H9 (cell line): ENCODE results near the gene DAD1. TPM values are rescaled to one million over a fixed set of nuclear protein-coding genes. Genes with fewer than 3 reads are reported as not detected.

Experiments used
- DNase-seq: peaks from one replicate; pipeline ENCODE4 v3.0.0-alpha.2; 2017
- H2AFZ ChIP-seq: one replicate; pipeline ENCODE4 v1.6.1; 2013; ENCODE audit warnings: mild to moderate bottlenecking, low read length, control low read depth, moderate library complexity
- H2AK5ac ChIP-seq: 2 replicates; pipeline ENCODE4 v1.6.1; 2013; ENCODE audit warnings: low read length, control low read depth, mixed read lengths; ENCODE audit not compliant: insufficient read length
- H2BK120ac ChIP-seq: one replicate; pipeline ENCODE4 v1.6.1; 2013; ENCODE audit warnings: low read depth, mild to moderate bottlenecking, low read length, control low read depth, inconsistent platforms; ENCODE audit not compliant: poor library complexity, severe bottlenecking
- H2BK12ac ChIP-seq: 2 replicates; pipeline ENCODE4 v1.6.1; 2013; ENCODE audit warnings: low read length, control low read depth, mixed read lengths, low read depth; ENCODE audit not compliant: insufficient read length
- H2BK15ac ChIP-seq: 2 replicates; pipeline ENCODE4 v1.6.1; 2013; ENCODE audit warnings: low read depth, low read length, control low read depth
- H2BK20ac ChIP-seq: one replicate; pipeline ENCODE4 v1.6.1; 2013; ENCODE audit warnings: low read depth, mild to moderate bottlenecking, low read length, control low read depth, inconsistent platforms; ENCODE audit not compliant: poor library complexity, severe bottlenecking
- H2BK5ac ChIP-seq: 2 replicates; pipeline ENCODE4 v1.6.1; 2013; ENCODE audit warnings: low read length, control low read depth, mixed read lengths; ENCODE audit not compliant: insufficient read length
- H3K14ac ChIP-seq: 2 replicates; pipeline ENCODE4 v1.6.1; 2013; ENCODE audit warnings: low read length, control low read depth; ENCODE audit not compliant: insufficient read depth
- H3K18ac ChIP-seq: 2 replicates; pipeline ENCODE4 v1.6.1; 2013; ENCODE audit warnings: low read depth, mild to moderate bottlenecking, mixed read lengths, low read length, control low read depth; ENCODE audit not compliant: insufficient read length
- H3K23ac ChIP-seq: 2 replicates; pipeline ENCODE4 v1.6.1; 2013; ENCODE audit warnings: low read length, control low read depth, mixed read lengths, low read depth; ENCODE audit not compliant: insufficient read length
- H3K23me2 ChIP-seq: 2 replicates; pipeline ENCODE4 v1.6.1; 2013; ENCODE audit warnings: low read depth, mild to moderate bottlenecking, mixed read lengths, low read length, control low read depth; ENCODE audit not compliant: insufficient read length, poor library complexity, severe bottlenecking
- H3K27ac ChIP-seq: 2 replicates; pipeline ENCODE4 v1.5.1; 2013; ENCODE audit warnings: low read length, control low read depth, mixed read lengths, low read depth; ENCODE audit not compliant: insufficient read length
- H3K27me3 ChIP-seq: 2 replicates; pipeline ENCODE4 v1.6.1; 2013; ENCODE audit warnings: low read length, control low read depth, inconsistent platforms; ENCODE audit not compliant: insufficient read depth
- H3K4ac ChIP-seq: 2 replicates; pipeline ENCODE4 v1.6.1; 2013; ENCODE audit warnings: low read depth, mild to moderate bottlenecking, control low read depth, inconsistent platforms, low read length, moderate library complexity
- H3K4me1 ChIP-seq: 2 replicates; pipeline ENCODE4 v1.6.1; 2013; ENCODE audit warnings: low read length, control low read depth, inconsistent platforms; ENCODE audit not compliant: insufficient read depth
- H3K4me2 ChIP-seq: 2 replicates; pipeline ENCODE4 v1.6.1; 2013; ENCODE audit warnings: low read length, control low read depth, mixed read lengths; ENCODE audit not compliant: insufficient read length, insufficient read depth
- H3K56ac ChIP-seq: 2 replicates; pipeline ENCODE4 v1.6.1; 2013; ENCODE audit warnings: low read depth, mild to moderate bottlenecking, mixed read lengths, low read length, control low read depth; ENCODE audit not compliant: insufficient read length
- H3K79me1 ChIP-seq: 2 replicates; pipeline ENCODE4 v1.6.1; 2013; ENCODE audit warnings: low read depth, mild to moderate bottlenecking, moderate library complexity, low read length, control low read depth, inconsistent platforms; ENCODE audit not compliant: insufficient read depth, poor library complexity, severe bottlenecking
- H3K79me2 ChIP-seq: 2 replicates; pipeline ENCODE4 v1.6.1; 2013; ENCODE audit warnings: low read length, control low read depth, inconsistent platforms; ENCODE audit not compliant: insufficient read depth
- H3K9ac ChIP-seq: 2 replicates; pipeline ENCODE4 v1.6.1; 2013; ENCODE audit warnings: low read length, control low read depth, mixed read lengths; ENCODE audit not compliant: insufficient read length; ENCODE audit errors: extremely low read depth
- H3K9me3 ChIP-seq: one replicate; pipeline ENCODE4 v1.6.1; 2013; ENCODE audit warnings: low read depth, low read length, inconsistent platforms; ENCODE audit not compliant: control insufficient read depth
- H3T11ph ChIP-seq: one replicate; pipeline ENCODE4 v1.6.1; 2013; ENCODE audit warnings: mild to moderate bottlenecking, low read length, control low read depth, inconsistent platforms
- H4K20me1 ChIP-seq: one replicate; pipeline ENCODE4 v1.6.1; 2013; ENCODE audit not compliant: control insufficient read depth, insufficient read length, insufficient read depth
- H4K5ac ChIP-seq: 2 replicates; pipeline ENCODE4 v1.6.1; 2013; ENCODE audit warnings: low read depth, mild to moderate bottlenecking, mixed read lengths, low read length, control low read depth; ENCODE audit not compliant: insufficient read length
- H4K8ac ChIP-seq: replicated peaks from 2 replicates; pipeline ENCODE4 v1.6.1; 2013; ENCODE audit warnings: low read length, control low read depth, mixed read lengths, low read depth; ENCODE audit not compliant: insufficient read length
- H4K91ac ChIP-seq: 2 replicates; pipeline ENCODE4 v1.6.1; 2013; ENCODE audit warnings: low read depth, mild to moderate bottlenecking, moderate library complexity, mixed read lengths, low read length, control low read depth; ENCODE audit not compliant: insufficient read length
- H3K27ac Mint-ChIP-seq, 3 experiments: 2 replicates in 2 of 3; 3 replicates in 1 of 3; pipeline ENCODE4 v1.8.0; 2020 to 2021; ENCODE audit warnings: mixed read lengths in 3 of 3, mild to moderate bottlenecking in 1 of 3, moderate library complexity in 1 of 3
- H3K27me3 Mint-ChIP-seq: 2 replicates; pipeline ENCODE4 v1.8.0; 2021; ENCODE audit warnings: low read depth, mild to moderate bottlenecking, moderate library complexity, mixed read lengths
- H3K36me3 Mint-ChIP-seq, 3 experiments: 2 replicates in 2 of 3; 3 replicates in 1 of 3; pipeline ENCODE4 v1.8.0; 2020 to 2021; ENCODE audit warnings: low read depth in 3 of 3, mixed read lengths in 3 of 3; ENCODE audit not compliant: insufficient read depth in 1 of 3
- H3K4me1 Mint-ChIP-seq, 2 experiments: 2 replicates each; pipeline ENCODE4 v1.8.0; 2020; ENCODE audit warnings: mixed read lengths in 2 of 2
- H3K4me3 Mint-ChIP-seq, 2 experiments: 2 replicates in 1 of 2; 3 replicates in 1 of 2; pipeline ENCODE4 v1.8.0; 2020 to 2021; ENCODE audit warnings: mild to moderate bottlenecking in 2 of 2, mixed read lengths in 2 of 2, moderate library complexity in 1 of 2
- H3K9me3 Mint-ChIP-seq, 2 experiments: 2 replicates in 1 of 2; 3 replicates in 1 of 2; pipeline ENCODE4 v1.8.0; 2020; ENCODE audit warnings: mild to moderate bottlenecking in 2 of 2, mixed read lengths in 2 of 2, moderate library complexity in 1 of 2
- CTCF ChIP-seq: fragments of 200-600 bp; sonication (generic); conservative IDR thresholded peaks from 3 replicates; pipeline ENCODE4 v1.8.0; 2021; ENCODE audit warnings: antibody characterized with exemption, mild to moderate bottlenecking
- WGBS: extraction: QIAGEN DNeasy Blood & Tissue Kit; methylation state at CpG from one replicate; pipeline ENCODE4 v1.1.7; 2013; ENCODE audit warnings: missing lambda C conversion rate, low lambda C conversion rate, mixed read lengths; ENCODE audit not compliant: insufficient read length; ENCODE audit errors: extremely low coverage; 5-methylcytosine and 5-hydroxymethylcytosine counted together
- total RNA-seq: library from RNA; stranded (reverse); gene quantifications from 2 replicates; pipeline ENCODE4 v1.2.1, GENCODE V29; 2021

Gene DAD1
- total RNA-seq, 1 experiment from 2014 or later = 127 TPM

- H3K27me3 Mint-ChIP-seq = no peaks in the 10 kb centered on the region
- Histone ChIP-seq H4K20me1 (no peaks in the 10 kb centered on the region), H3T11ph (no peak overlapping the region), H3K27ac (no peak overlapping the region), H2BK120ac (no peak overlapping the region), H2BK5ac (no peak overlapping the region), H3K9me3 (no peaks in the 10 kb centered on the region), H3K23me2 (no peaks in the 10 kb centered on the region), H3K79me2 (no peaks in the 10 kb centered on the region), H2AFZ (no peak overlapping the region), H3K4ac (no peak overlapping the region), H3K23ac (no peak overlapping the region), H3K27me3 (no peaks in the 10 kb centered on the region), H2AK5ac (no peak overlapping the region), H3K56ac (no peak overlapping the region), H2BK12ac (no peak overlapping the region), H2BK15ac (no peak overlapping the region), H3K14ac (no peak overlapping the region), H3K4me2 (no peak overlapping the region), H3K18ac (no peak overlapping the region), H3K9ac (no peak overlapping the region), H3K4me1 (no peaks in the 10 kb centered on the region), H2BK20ac (no peak overlapping the region), H4K8ac (no peak overlapping the region), H4K91ac (no peak overlapping the region), H3K79me1 (peaks cover 2% of the 10 kb centered on the region), H4K5ac (no peak overlapping the region)
- H3K9me3 Mint-ChIP-seq = no peaks in the 10 kb centered on the region; a peak in 2 of 5 replicates
- no CpG with 5 or more reads among the region's 1 CpG for WGBS
- H3K27ac Mint-ChIP-seq = peak overlapping the region in 2 of 3 experiments; percentile 37 to 93; a peak in 3 of 7 replicates
- H3K4me3 Mint-ChIP-seq = no peak overlapping the region
- no peak for DNase-seq
- no peak for TF ChIP-seq CTCF
- H3K36me3 Mint-ChIP-seq = peaks cover 1 to 41% (median 21%) of the 10 kb centered on the region in 3 experiments; a peak in 6 of 7 replicates
- H3K4me1 Mint-ChIP-seq = peaks cover 21 to 22% of the 10 kb centered on the region in 2 experiments
These were observed 24.6 kb downstream of the DAD1 start for GRCh38 chr14:22564463-22564862.
